B cell (primary cell): Measurements from ENCODE around the gene LYRM2. TPM values are rescaled to one million over a fixed set of nuclear protein-coding genes. Genes with fewer than 3 reads are reported as not detected.

Experiments used
- ATAC-seq: fragments of 200-7000 bp; cut with Tn5 transposase; one replicate; pipeline ENCODE4 v1.10.0; 2021; ENCODE audit warnings: low read depth, mild to moderate bottlenecking, moderate number of reproducible peaks, moderate library complexity
- CTCF ChIA-PET: fragments of 350-600 bp; sonication (Branson Sonifier 250); formaldehyde crosslinking; loops from one replicate; lab custom pipeline; 2021; ENCODE audit warnings: antibody characterized with exemption, inconsistent platforms; lab: Charles Lee
- POLR2A ChIA-PET: fragments of 350-600 bp; sonication (Branson Sonifier 250); formaldehyde crosslinking; loops from one replicate; lab custom pipeline; 2021; ENCODE audit warnings: antibody characterized with exemption; lab: Charles Lee
- DNase-seq: peaks from one replicate; pipeline ENCODE4 v3.0.0; 2013
- H2AFZ ChIP-seq: 2 replicates; pipeline ENCODE4 v1.6.1; 2012; ENCODE audit warnings: mild to moderate bottlenecking, low read depth, low read length; ENCODE audit not compliant: insufficient read depth, poor library complexity, severe bottlenecking
- H3K27ac ChIP-seq, 2 donors: 1 replicate in 1 of 2; 2 replicates in 1 of 2; pipeline ENCODE4 v1.5.1; 2012 to 2013; ENCODE audit warnings: low read length in 2 of 2, mild to moderate bottlenecking in 2 of 2, moderate library complexity in 1 of 2
- H3K27me3 ChIP-seq, 4 experiments: fragments of 200-600 bp in 1 of 4; sonication (generic) in 1 of 4; replicated peaks in 1 of 4; 1 replicate in 2 of 4; 2 replicates in 2 of 4; pipeline versions ENCODE4 v1.6.1 to v1.7.0; 2013 to 2016; ENCODE audit warnings: low read length in 3 of 4, mild to moderate bottlenecking in 2 of 4, mixed read lengths in 1 of 4, moderate library complexity in 1 of 4; ENCODE audit not compliant: insufficient read depth in 4 of 4, control insufficient read depth in 3 of 4; ENCODE audit errors: control extremely low read depth in 1 of 4
- H3K36me3 ChIP-seq, 2 experiments: replicated peaks in 1 of 2; 1 replicate in 1 of 2; 2 replicates in 1 of 2; pipeline versions ENCODE4 v1.6.1 to v1.7.1; 2013; ENCODE audit warnings: low read length in 1 of 2; ENCODE audit not compliant: insufficient read depth in 2 of 2, control insufficient read depth in 1 of 2; ENCODE audit errors: control extremely low read depth in 1 of 2, extremely low read depth in 1 of 2
- H3K4me1 ChIP-seq, 2 donors: fragments of 200-600 bp in 1 of 2; sonication (generic) in 1 of 2; 1 replicate in 1 of 2; 2 replicates in 1 of 2; pipeline versions ENCODE4 v1.5.1 to v1.6.1; 2013 to 2017; ENCODE audit warnings: low read length in 2 of 2; ENCODE audit not compliant: control insufficient read depth in 2 of 2, insufficient read depth in 2 of 2
- H3K4me2 ChIP-seq: replicated peaks from 2 replicates; pipeline ENCODE3; 2012; ENCODE audit warnings: mild to moderate bottlenecking, low read depth, low read length; ENCODE audit not compliant: poor library complexity, severe bottlenecking
- H3K4me3 ChIP-seq, 5 experiments: fragments of 200-600 bp in 1 of 5; sonication (generic) in 1 of 5; 1 replicate in 3 of 5; 2 replicates in 2 of 5; pipeline versions ENCODE4 v1.5.1 to v1.7.0; 2011 to 2016; ENCODE audit warnings: low read length in 4 of 5, mild to moderate bottlenecking in 4 of 5, low read depth in 2 of 5, control low read depth in 1 of 5, moderate library complexity in 1 of 5; ENCODE audit not compliant: insufficient read depth in 1 of 5; ENCODE audit errors: control extremely low read depth in 1 of 5, extremely low read depth in 1 of 5
- H3K79me2 ChIP-seq: fragments of 200-600 bp; sonication (generic); one replicate; pipeline ENCODE4 v1.6.0; 2016; ENCODE audit warnings: low read length; ENCODE audit not compliant: control insufficient read depth, insufficient read depth
- H3K9ac ChIP-seq: fragments of 200-600 bp; sonication (generic); 2 replicates; pipeline ENCODE4 v1.6.1; 2017; ENCODE audit warnings: mild to moderate bottlenecking, low read length, moderate library complexity
- H3K9me3 ChIP-seq, 3 donors: one replicate each; pipeline versions ENCODE4 v1.6.1 to v1.7.1; 2013; ENCODE audit warnings: low read length in 2 of 3; ENCODE audit not compliant: control insufficient read depth in 2 of 3, insufficient read depth in 1 of 3; ENCODE audit errors: control extremely low read depth in 1 of 3
- H4K20me1 ChIP-seq: 2 replicates; pipeline ENCODE4 v1.6.0; 2012; ENCODE audit warnings: mild to moderate bottlenecking, low read length; ENCODE audit not compliant: insufficient read depth, control insufficient read depth, poor library complexity, severe bottlenecking
- H3K27ac Mint-ChIP-seq: one replicate; pipeline ENCODE4 v1.8.0; 2021; ENCODE audit warnings: mixed read lengths
- H3K27me3 Mint-ChIP-seq: one replicate; pipeline ENCODE4 v1.8.0; 2021; ENCODE audit warnings: mixed read lengths
- H3K4me1 Mint-ChIP-seq: one replicate; pipeline ENCODE4 v1.8.0; 2021; ENCODE audit warnings: mixed read lengths
- H3K4me3 Mint-ChIP-seq: one replicate; pipeline ENCODE4 v1.8.0; 2021; ENCODE audit warnings: mixed read lengths
- H3K9me3 Mint-ChIP-seq: one replicate; pipeline ENCODE4 v1.8.0; 2022; ENCODE audit warnings: mixed read lengths; ENCODE audit not compliant: insufficient read depth
- EZH2 ChIP-seq: IDR thresholded peaks from 2 replicates; pipeline ENCODE4 v1.6.1; 2012; ENCODE audit warnings: borderline replicate concordance, low read depth, mild to moderate bottlenecking, moderate library complexity, low read length; ENCODE audit not compliant: insufficient read depth, poor library complexity, severe bottlenecking
- WGBS: methylation state at CpG from one replicate; pipeline ENCODE4 v1.1.5; 2013; ENCODE audit warnings: missing lambda C conversion rate; ENCODE audit not compliant: insufficient coverage; 5-methylcytosine and 5-hydroxymethylcytosine counted together
- intact Hi-C: fragments of 100-400 bp; cut with micrococcal nuclease; formaldehyde crosslinking; loops from one replicate; pipeline ENCODE4 v1.10.0; 2022
- polyA plus RNA-seq: library from polyadenylated mRNA; depleted of rRNA; stranded (reverse); fragments of >200 nt; gene quantifications from 2 replicates; pipeline ENCODE4 v1.2.3, GENCODE V29; 2012
- total RNA-seq, 2 donors: library from RNA; stranded (reverse); fragments of 120-200 nt in 1 of 2; gene quantifications; 1 replicate in 1 of 2; 2 replicates in 1 of 2; pipeline versions ENCODE4 v1.2.3 to v1.2.4, GENCODE V29; 2013 to 2022
- TF ChIP-seq, protein P1 (sequence below): fragments of 200-600 bp; IDR thresholded peaks from one replicate; pipeline ENCODE4 v1.8.0; 2022; ENCODE audit warnings: antibody characterized with exemption, mild to moderate bottlenecking

LYRM2 gene
- total and polyA plus RNA-seq, 2 donors (not counting 1 experiment from before 2014, with no cell fraction given), result 17.6 to 33.7 TPM

DNA sequence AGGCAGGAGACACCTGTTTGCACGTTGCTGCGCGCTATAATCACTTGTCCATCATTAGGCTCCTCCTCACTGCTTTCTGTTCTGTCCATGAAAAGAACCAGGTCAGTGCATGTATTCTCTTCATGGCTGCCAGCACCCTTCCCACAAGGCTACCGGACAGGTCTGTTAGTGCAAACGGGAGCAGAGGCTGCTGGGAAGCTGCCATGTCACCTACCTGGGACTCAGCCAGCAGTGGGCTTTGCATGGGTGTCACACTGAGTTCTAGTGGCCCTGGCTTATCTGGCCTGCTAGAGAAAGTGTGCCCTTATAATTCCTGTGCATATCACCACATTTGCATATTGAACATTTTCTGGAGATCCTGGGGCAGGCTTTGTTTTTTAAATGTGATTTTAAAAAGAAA, 24.8 kb downstream of the LYRM2 start:
- ChIA-PET POLR2A (no interaction called here), CTCF (interaction anchor here (2.0 to 6.0 kb wide), 4 partner anchors 182 to 247 kb away, joined by 5 to 51 read pairs (median 10); no protein-coding TSS in a partner anchor)
- no peak for ATAC-seq
- no peaks in the 10 kb centered on the region for H3K27me3 Mint-ChIP-seq
- WGBS, result 100% methylated on average over 2 of the region's 5 CpGs
- no peaks in the 10 kb centered on the region for H3K27me3 ChIP-seq
- no peak overlapping the region for H3K4me3 Mint-ChIP-seq
- H3K9me3 Mint-ChIP-seq, result no peaks in the 10 kb centered on the region
- no peaks in the 10 kb centered on the region for H3K36me3 ChIP-seq
- TF ChIP-seq, protein P1, sequence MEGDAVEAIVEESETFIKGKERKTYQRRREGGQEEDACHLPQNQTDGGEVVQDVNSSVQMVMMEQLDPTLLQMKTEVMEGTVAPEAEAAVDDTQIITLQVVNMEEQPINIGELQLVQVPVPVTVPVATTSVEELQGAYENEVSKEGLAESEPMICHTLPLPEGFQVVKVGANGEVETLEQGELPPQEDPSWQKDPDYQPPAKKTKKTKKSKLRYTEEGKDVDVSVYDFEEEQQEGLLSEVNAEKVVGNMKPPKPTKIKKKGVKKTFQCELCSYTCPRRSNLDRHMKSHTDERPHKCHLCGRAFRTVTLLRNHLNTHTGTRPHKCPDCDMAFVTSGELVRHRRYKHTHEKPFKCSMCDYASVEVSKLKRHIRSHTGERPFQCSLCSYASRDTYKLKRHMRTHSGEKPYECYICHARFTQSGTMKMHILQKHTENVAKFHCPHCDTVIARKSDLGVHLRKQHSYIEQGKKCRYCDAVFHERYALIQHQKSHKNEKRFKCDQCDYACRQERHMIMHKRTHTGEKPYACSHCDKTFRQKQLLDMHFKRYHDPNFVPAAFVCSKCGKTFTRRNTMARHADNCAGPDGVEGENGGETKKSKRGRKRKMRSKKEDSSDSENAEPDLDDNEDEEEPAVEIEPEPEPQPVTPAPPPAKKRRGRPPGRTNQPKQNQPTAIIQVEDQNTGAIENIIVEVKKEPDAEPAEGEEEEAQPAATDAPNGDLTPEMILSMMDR, result no peak
- no peak for TF ChIP-seq EZH2
- DNase-seq, result no peak
- H3K4me1 ChIP-seq, result no peaks in the 10 kb centered on the region
- intact Hi-C loops, result no loop called here
- no peaks in the 10 kb centered on the region for H3K4me1 Mint-ChIP-seq
- H3K4me3 ChIP-seq, result no peak overlapping the region
- no peak overlapping the region for H3K27ac ChIP-seq
- H3K79me2 ChIP-seq, result no peaks in the 10 kb centered on the region
- H3K9ac ChIP-seq, result no peak overlapping the region
- no peaks in the 10 kb centered on the region for H3K9me3 ChIP-seq
- no peak overlapping the region for H3K27ac Mint-ChIP-seq
- H3K4me2 ChIP-seq, result no peak overlapping the region
- H4K20me1 ChIP-seq, result no peaks in the 10 kb centered on the region
- no peak overlapping the region for H2AFZ ChIP-seq

DNA sequence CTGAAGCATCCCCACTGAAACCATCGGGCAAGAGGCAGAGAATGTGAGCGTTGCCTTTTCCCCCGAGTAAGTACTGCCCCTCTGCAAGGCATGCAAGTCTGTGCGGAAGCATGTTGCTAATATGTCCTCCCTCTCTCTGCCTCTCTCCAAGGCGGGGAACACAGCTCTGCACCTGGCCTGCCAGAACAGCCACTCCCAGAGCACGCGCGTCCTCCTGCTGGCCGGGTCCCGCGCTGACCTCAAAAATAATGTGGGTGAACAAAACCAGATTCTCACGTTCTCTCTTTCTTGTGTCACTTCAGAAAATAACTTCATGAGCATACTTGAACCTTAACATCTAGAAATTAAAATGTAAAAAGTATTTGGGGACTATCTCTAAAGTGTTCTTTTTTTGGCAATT, 26.4 kb downstream of the LYRM2 start:
- Histone ChIP-seq H3K79me2 (no peaks in the 10 kb centered on the region), H3K4me1 (no peaks in the 10 kb centered on the region), H3K4me2 (no peak overlapping the region), H2AFZ (no peak overlapping the region), H3K9ac (no peak overlapping the region), H3K27me3 (no peaks in the 10 kb centered on the region), H3K4me3 (no peak overlapping the region), H3K27ac (no peak overlapping the region), H3K9me3 (no peaks in the 10 kb centered on the region), H3K36me3 (no peaks in the 10 kb centered on the region), H4K20me1 (no peaks in the 10 kb centered on the region)
- no peak for TF ChIP-seq EZH2
- TF ChIP-seq, protein P1, result no peak
- Mint-ChIP-seq H3K4me1 (no peaks in the 10 kb centered on the region), H3K9me3 (no peaks in the 10 kb centered on the region), H3K27ac (no peak overlapping the region), H3K4me3 (no peak overlapping the region), H3K27me3 (no peaks in the 10 kb centered on the region)
- ChIA-PET POLR2A (no interaction called here), CTCF (interaction anchor here (0.5 to 6.0 kb wide), 9 partner anchors 9 to 629 kb away, joined by 4 to 61 read pairs (median 10); partner anchors contain the start of gene ANKRD6)
- WGBS, result 99% methylated on average over 10 of the region's 12 CpGs
- intact Hi-C loops, result no loop called here
- ATAC-seq, result no peak
- no peak for DNase-seq
